ENCODE data around the gene METAP1. TPM values are rescaled to one million over a fixed set of nuclear protein-coding genes. Genes with fewer than 3 reads are reported as not detected.
"Not testable (repeated sequence)": the region's sequence is repeated elsewhere in the genome, so short reads cannot be mapped to it uniquely, and the experiment has no call there.

Gene METAP1
- total and polyA plus RNA-seq, 2 of the 4 experiments (the other 2 are of a cell fraction): 43.7 to 47.9 TPM

GRCh38 chr4:98987720-98988119 is 7.8 kb upstream of the METAP1 start:
- no peak overlapping the region for H3K4ac ChIP-seq (ENCODE audit: low read depth, low read length)
- no peak overlapping the region for H2BK5ac ChIP-seq (ENCODE audit: low read depth, low read length, poor library complexity, severe bottlenecking)
- H3K14ac ChIP-seq (replicated peaks; ENCODE audit: low read depth, low read length): no peak overlapping the region
- dilution Hi-C loops (cut with HindIII; ENCODE audit: low sequenced_read_pairs, unreplicated experiment): no loop called here
- no peak overlapping the region for H2AK5ac ChIP-seq (ENCODE audit: low read depth, low read length)
- in situ Hi-C loops (cut with MboI; ENCODE audit: low sequenced_read_pairs): no loop called here
- no peak overlapping the region for H2AFZ ChIP-seq (replicated peaks; ENCODE audit: low read length, poor library complexity)
- no peaks in the 10 kb centered on the region for H3K9me1 ChIP-seq (ENCODE audit: insufficient read depth, low read length)
- intact Hi-C loops (cut with micrococcal nuclease): no loop called here
- no peak overlapping the region for H3K23ac ChIP-seq (ENCODE audit: low read depth, low read length)
- no peaks in the 10 kb centered on the region for H3K27me3 ChIP-seq (ENCODE audit: control insufficient read depth, insufficient read depth, low read length)
- H3K9ac ChIP-seq (ENCODE audit: low read depth, low read length): no peak overlapping the region
- H4K8ac ChIP-seq (ENCODE audit: low read depth in 2 of 2, low read length in 2 of 2): no peak overlapping the region
- H3K4me3 ChIP-seq (ENCODE audit: insufficient read depth, low read depth, low read length): no peak overlapping the region
- H2AK9ac ChIP-seq (replicated peaks; ENCODE audit: low read depth, low read length, poor library complexity): no peak overlapping the region
- TF ChIP-seq ELK1 (IDR thresholded peaks at IDR 0.05; ENCODE audit: borderline replicate concordance, low read depth, low read length) (no peak), CHD1 (IDR thresholded peaks at IDR 0.05; ENCODE audit: low read depth, low read length) (no peak), BHLHE40 (IDR thresholded peaks at IDR 0.05; ENCODE audit: low read depth, low read length) (no peak)
- H3K27ac ChIP-seq (ENCODE audit: insufficient read depth, low read length): no peak overlapping the region
- ATAC-seq (ENCODE audit: low read depth): no peak
- no peaks in the 10 kb centered on the region for H3K9me3 ChIP-seq (ENCODE audit: control insufficient read depth, insufficient read depth, low read length)
- no TSS peak for BruUV-seq (replicated peaks)
- no peak for DNase-seq
- no peaks in the 10 kb centered on the region for H3K79me1 ChIP-seq (ENCODE audit: low read depth in 1 of 2, low read length in 2 of 2)
- H4K20me1 ChIP-seq (ENCODE audit: insufficient read depth, low read length): no peaks in the 10 kb centered on the region
- H4K91ac ChIP-seq (ENCODE audit: insufficient read depth, low read depth, low read length): no peak overlapping the region
- H3K18ac ChIP-seq (ENCODE audit: low read depth, low read length): no peak overlapping the region
- no peak overlapping the region for H2BK120ac ChIP-seq (ENCODE audit: low read depth, low read length)
- POLR2A ChIA-PET (ENCODE audit: unreplicated experiment): no interaction called here
- H3K56ac ChIP-seq (ENCODE audit: extremely low read depth, insufficient read depth, low read length): no peak overlapping the region
- no peak overlapping the region for H2BK15ac ChIP-seq (ENCODE audit: low read depth, low read length)
- WGBS, 2 experiments (ENCODE audit: extremely low coverage in 2 of 2, insufficient read length in 1 of 2): no CpG with 5 or more reads among the region's 2 CpGs
- no peak overlapping the region for H4K5ac ChIP-seq (ENCODE audit: low read depth, low read length)
- CTCF ChIA-PET: no interaction called here
- H3K4me2 ChIP-seq (ENCODE audit: low read depth, low read length): no peak overlapping the region
- H3K36me3 ChIP-seq (ENCODE audit: control insufficient read depth, insufficient read depth, low read length): no peaks in the 10 kb centered on the region
- no peak overlapping the region for H2BK20ac ChIP-seq (ENCODE audit: low read depth, low read length)
- H3K4me1 ChIP-seq (ENCODE audit: control insufficient read depth, insufficient read depth, low read length): no peaks in the 10 kb centered on the region

GRCh38 chr4:98992835-98993234 is 2.7 kb upstream of the METAP1 start:
- H3K4me3 ChIP-seq (ENCODE audit: insufficient read depth, low read depth, low read length); H4K91ac ChIP-seq (ENCODE audit: insufficient read depth, low read depth, low read length); H3K27me3 ChIP-seq (ENCODE audit: control insufficient read depth, insufficient read depth, low read length); H2AFZ ChIP-seq (replicated peaks; ENCODE audit: low read length, poor library complexity); H3K14ac ChIP-seq (replicated peaks; ENCODE audit: low read depth, low read length); H2AK5ac ChIP-seq (ENCODE audit: low read depth, low read length); H3K27ac ChIP-seq (ENCODE audit: insufficient read depth, low read length); H3K79me1 ChIP-seq (ENCODE audit: low read depth in 1 of 2, low read length in 2 of 2); H2BK120ac ChIP-seq (ENCODE audit: low read depth, low read length); H3K9me3 ChIP-seq (ENCODE audit: control insufficient read depth, insufficient read depth, low read length); H3K4ac ChIP-seq (ENCODE audit: low read depth, low read length); H4K8ac ChIP-seq (ENCODE audit: low read depth in 2 of 2, low read length in 2 of 2); H2BK5ac ChIP-seq (ENCODE audit: low read depth, low read length, poor library complexity, severe bottlenecking); ATAC-seq (ENCODE audit: low read depth); in situ Hi-C loops (cut with MboI; ENCODE audit: low sequenced_read_pairs); H3K4me1 ChIP-seq (ENCODE audit: control insufficient read depth, insufficient read depth, low read length); intact Hi-C loops (cut with micrococcal nuclease); BruUV-seq (replicated peaks); H2BK15ac ChIP-seq (ENCODE audit: low read depth, low read length); H3K18ac ChIP-seq (ENCODE audit: low read depth, low read length); H2AK9ac ChIP-seq (replicated peaks; ENCODE audit: low read depth, low read length, poor library complexity); H3K36me3 ChIP-seq (ENCODE audit: control insufficient read depth, insufficient read depth, low read length); H3K23ac ChIP-seq (ENCODE audit: low read depth, low read length); H3K9me1 ChIP-seq (ENCODE audit: insufficient read depth, low read length); H4K5ac ChIP-seq (ENCODE audit: low read depth, low read length); DNase-seq; H2BK20ac ChIP-seq (ENCODE audit: low read depth, low read length); dilution Hi-C loops (cut with HindIII; ENCODE audit: low sequenced_read_pairs, unreplicated experiment); H3K4me2 ChIP-seq (ENCODE audit: low read depth, low read length); H3K56ac ChIP-seq (ENCODE audit: extremely low read depth, insufficient read depth, low read length); POLR2A ChIA-PET (ENCODE audit: unreplicated experiment); H4K20me1 ChIP-seq (ENCODE audit: insufficient read depth, low read length); H3K9ac ChIP-seq (ENCODE audit: low read depth, low read length): not testable (repeated sequence)
- WGBS, 2 experiments (ENCODE audit: extremely low coverage in 2 of 2, insufficient read length in 1 of 2): 100% methylated on average over 1 of the region's 2 CpGs; no CpG with 5 or more reads in 1 of the 2 experiments
- CTCF ChIA-PET: interaction anchor here (0.6 to 0.9 kb wide), 2 partner anchors 63 to 412 kb away, joined by 3 read pairs; no protein-coding TSS in a partner anchor
